Thoracic aorta (tissue), 2 donors: ENCODE data around the gene EME2. TPM values are rescaled to one million over a fixed set of nuclear protein-coding genes. Genes with fewer than 3 reads are reported as not detected.

Experiments
- ATAC-seq: fragments of 150-250 bp; one replicate; pipeline ENCODE4 v1.8.0; 2017; ENCODE audit warnings: low read depth; ENCODE audit not compliant: insufficient number of reproducible peaks, low FRiP score
- DNase-seq: peaks from one replicate; pipeline ENCODE4 v3.0.0-alpha.2; 2020; ENCODE audit warnings: low spot score
- H3K27ac ChIP-seq, 2 donors: fragments of 200-600 bp; sonication (generic); 1 replicate in 1 of 2; 2 replicates in 1 of 2; pipeline ENCODE4 v1.5.1; 2016; ENCODE audit warnings: mild to moderate bottlenecking in 2 of 2, moderate library complexity in 2 of 2
- H3K27me3 ChIP-seq: fragments of 200-600 bp; sonication (generic); replicated peaks from 2 replicates; pipeline ENCODE4 v1.6.0; 2016; ENCODE audit warnings: mild to moderate bottlenecking; ENCODE audit not compliant: insufficient read depth
- H3K36me3 ChIP-seq: fragments of 200-600 bp; sonication (generic); one replicate; pipeline ENCODE4 v1.5.1; 2016
- H3K4me1 ChIP-seq, 2 donors: fragments of 200-600 bp; sonication (generic); 1 replicate in 1 of 2; 2 replicates in 1 of 2; pipeline versions ENCODE4 v1.5.1 to v1.6.0; 2016; ENCODE audit warnings: low read depth in 2 of 2, mild to moderate bottlenecking in 1 of 2; ENCODE audit not compliant: control insufficient read depth in 1 of 2
- H3K4me3 ChIP-seq: fragments of 200-600 bp; sonication (generic); 2 replicates; pipeline ENCODE4 v1.5.1; 2016; ENCODE audit warnings: mild to moderate bottlenecking
- H3K9me3 ChIP-seq: fragments of 200-600 bp; sonication (generic); 2 replicates; pipeline ENCODE4 v1.5.1; 2016
- CTCF ChIP-seq: fragments of 200-600 bp; sonication (generic); IDR thresholded peaks from one replicate; pipeline ENCODE4 v1.5.1; 2019; ENCODE audit warnings: antibody characterized with exemption
- total RNA-seq, 2 donors: library from RNA; depleted of rRNA; stranded (reverse); fragments of >200 nt; gene quantifications; one replicate each; pipeline versions ENCODE4 v1.1.0 to v1.2.3, GENCODE V29; 2016

Gene EME2
- total RNA-seq, 2 donors from 2014 or later: 23.4 to 29.2 TPM

GRCh38 chr16:1784977-1785845 lies 12.6 kb downstream of the EME2 start:
- H3K9me3 ChIP-seq: no peaks in the 10 kb centered on the region
- peaks cover 14 to 39% of the 10 kb centered on the region in 2 donors for H3K4me1 ChIP-seq
- no peak overlapping the region for H3K27ac ChIP-seq
- H3K27me3 ChIP-seq: no peaks in the 10 kb centered on the region
- H3K4me3 ChIP-seq: no peak overlapping the region
- no peak for ATAC-seq
- peaks cover 28% of the 10 kb centered on the region for H3K36me3 ChIP-seq
- TF ChIP-seq CTCF: no peak
- DNase-seq: no peak

- H3K4me1 ChIP-seq: peaks cover 14 to 34% of the 10 kb centered on the region in 2 donors
- no peak for DNase-seq
Observed at GRCh38 chr16:1785846-1786170, 13.2 kb downstream of the EME2 start.

GRCh38 chr16:1786242-1787055 lies 13.8 kb downstream of the EME2 start:
- TF ChIP-seq CTCF: no peak
- no peak overlapping the region for H3K4me3 ChIP-seq
- ATAC-seq (no peak), DNase-seq (no peak)
- H3K4me1 ChIP-seq: peaks cover 10 to 27% of the 10 kb centered on the region in 2 donors
- no peaks in the 10 kb centered on the region for H3K27me3 ChIP-seq
- H3K36me3 ChIP-seq: peaks cover 25% of the 10 kb centered on the region
- H3K27ac ChIP-seq: no peak overlapping the region
- H3K9me3 ChIP-seq: no peaks in the 10 kb centered on the region

More at GRCh38 chr16:1785846-1786170, 13.2 kb downstream of the EME2 start:
- no peak for TF ChIP-seq CTCF
- H3K4me3 ChIP-seq: no peak overlapping the region
- no peaks in the 10 kb centered on the region for H3K9me3 ChIP-seq
- H3K27ac ChIP-seq: no peak overlapping the region
- ATAC-seq: no peak
- H3K36me3 ChIP-seq: peaks cover 25% of the 10 kb centered on the region
- no peaks in the 10 kb centered on the region for H3K27me3 ChIP-seq

- no peaks in the 10 kb centered on the region for H3K27me3 ChIP-seq
- peaks cover 25% of the 10 kb centered on the region for H3K36me3 ChIP-seq
- H3K27ac ChIP-seq: no peak overlapping the region
- H3K9me3 ChIP-seq: no peaks in the 10 kb centered on the region
- TF ChIP-seq CTCF: no peak
- DNase-seq (no peak), ATAC-seq (no peak)
- H3K4me3 ChIP-seq: no peak overlapping the region
- H3K4me1 ChIP-seq: peaks cover 6 to 22% of the 10 kb centered on the region in 2 donors
Observed at GRCh38 chr16:1787056-1787321, 14.4 kb downstream of the EME2 start.

- TF ChIP-seq CTCF: no peak
- ATAC-seq: no peak
- Histone ChIP-seq H3K36me3 (peaks cover 25% of the 10 kb centered on the region), H3K4me1 (peaks cover 6 to 22% of the 10 kb centered on the region in 2 donors), H3K27me3 (no peaks in the 10 kb centered on the region), H3K4me3 (no peak overlapping the region), H3K27ac (no peak overlapping the region), H3K9me3 (no peaks in the 10 kb centered on the region)
- DNase-seq: no peak
Observed at GRCh38 chr16:1787322-1788094, 14.9 kb downstream of the EME2 start.
